ENCODE data around the gene TBC1D7.

TBC1D7 gene

DNA sequence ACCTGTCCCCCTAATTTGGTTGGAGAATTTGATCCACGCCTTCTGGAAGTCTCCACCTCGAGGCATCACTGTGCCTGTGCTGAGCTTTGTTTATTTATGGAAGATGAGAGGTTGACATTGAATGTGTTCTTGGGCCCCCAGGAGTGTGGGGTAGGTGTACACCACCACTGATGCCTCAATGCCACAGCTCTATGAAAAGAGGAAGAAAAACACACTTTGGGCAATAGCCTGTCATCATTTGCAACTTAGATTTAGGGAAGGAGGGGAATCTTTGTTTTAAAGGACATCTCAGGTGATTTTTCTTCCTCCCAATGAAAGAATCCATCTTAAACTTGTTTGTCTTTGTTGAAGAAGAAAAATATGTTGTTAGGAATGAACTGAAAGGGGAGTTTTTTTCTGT lies 42.6 kb downstream of the TBC1D7 start:
- H3K9me3 ChIP-seq (ENCODE audit: severe bottlenecking): no peaks in the 10 kb centered on the region
- no peak overlapping the region for H3K4me3 ChIP-seq (ENCODE audit: severe bottlenecking)
- H3K36me3 ChIP-seq (ENCODE audit: low read depth): no peaks in the 10 kb centered on the region
- H3K4me1 ChIP-seq (ENCODE audit: insufficient read depth, poor library complexity, severe bottlenecking): no peaks in the 10 kb centered on the region
- TF ChIP-seq CTCF (IDR thresholded peaks at IDR 0.05; ENCODE audit: poor library complexity, severe bottlenecking): no peak
- no peaks in the 10 kb centered on the region for H3K27me3 ChIP-seq (ENCODE audit: insufficient read depth, poor library complexity, severe bottlenecking)
- H3K27ac ChIP-seq (ENCODE audit: poor library complexity, severe bottlenecking): no peak overlapping the region
- ATAC-seq (ENCODE audit: low read depth) (no peak), DNase-seq (ENCODE audit: low spot score) (no peak)

GRCh38 chr6:13284646-13285045 lies 43.7 kb downstream of the TBC1D7 start:
- ATAC-seq (ENCODE audit: low read depth) (no peak), DNase-seq (ENCODE audit: low spot score) (no peak)
- H3K4me1 ChIP-seq (ENCODE audit: insufficient read depth, poor library complexity, severe bottlenecking): no peaks in the 10 kb centered on the region
- no peaks in the 10 kb centered on the region for H3K9me3 ChIP-seq (ENCODE audit: severe bottlenecking)
- TF ChIP-seq CTCF (IDR thresholded peaks at IDR 0.05; ENCODE audit: poor library complexity, severe bottlenecking): no peak
- no peaks in the 10 kb centered on the region for H3K27me3 ChIP-seq (ENCODE audit: insufficient read depth, poor library complexity, severe bottlenecking)
- no peaks in the 10 kb centered on the region for H3K36me3 ChIP-seq (ENCODE audit: low read depth)
- no peak overlapping the region for H3K4me3 ChIP-seq (ENCODE audit: severe bottlenecking)
- H3K27ac ChIP-seq (ENCODE audit: poor library complexity, severe bottlenecking): no peak overlapping the region

DNA sequence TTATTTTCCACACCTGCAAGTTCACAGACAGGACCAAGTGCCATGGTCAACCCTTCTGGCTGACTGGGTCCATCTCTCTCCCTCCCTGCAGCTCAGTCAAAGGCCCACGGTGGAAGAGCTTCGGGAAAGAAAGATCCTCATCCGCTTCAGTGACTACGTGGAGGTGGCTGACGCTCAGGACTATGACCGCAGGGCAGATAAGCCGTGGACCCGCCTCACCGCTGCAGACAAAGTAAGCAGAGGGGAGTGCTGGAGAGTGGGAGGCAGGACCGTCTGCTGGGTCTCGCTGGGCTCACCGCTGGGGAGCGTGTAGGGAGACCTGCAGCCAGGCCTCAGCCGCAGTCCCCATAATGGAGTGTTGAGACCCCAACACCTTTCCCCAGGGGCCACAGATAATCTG lies 45.0 kb downstream of the TBC1D7 start:
- ATAC-seq (ENCODE audit: low read depth): no peak
- no peaks in the 10 kb centered on the region for H3K36me3 ChIP-seq (ENCODE audit: low read depth)
- no peaks in the 10 kb centered on the region for H3K4me1 ChIP-seq (ENCODE audit: insufficient read depth, poor library complexity, severe bottlenecking)
- no peak overlapping the region for H3K4me3 ChIP-seq (ENCODE audit: severe bottlenecking)
- no peak for TF ChIP-seq CTCF (IDR thresholded peaks at IDR 0.05; ENCODE audit: poor library complexity, severe bottlenecking)
- no peak for DNase-seq (ENCODE audit: low spot score)
- H3K27ac ChIP-seq (ENCODE audit: poor library complexity, severe bottlenecking): no peak overlapping the region
- H3K9me3 ChIP-seq (ENCODE audit: severe bottlenecking): no peaks in the 10 kb centered on the region
- H3K27me3 ChIP-seq (ENCODE audit: insufficient read depth, poor library complexity, severe bottlenecking): no peaks in the 10 kb centered on the region

GRCh38 chr6:13282393-13283069 lies 45.8 kb downstream of the TBC1D7 start:
- Histone ChIP-seq H3K27me3 (ENCODE audit: insufficient read depth, poor library complexity, severe bottlenecking) (no peaks in the 10 kb centered on the region), H3K36me3 (ENCODE audit: low read depth) (no peaks in the 10 kb centered on the region)

More at GRCh38 chr6:13282393-13283069, 45.8 kb downstream of the TBC1D7 start:
- Histone ChIP-seq H3K4me3 (ENCODE audit: severe bottlenecking) (no peak overlapping the region), H3K27ac (ENCODE audit: poor library complexity, severe bottlenecking) (no peak overlapping the region), H3K9me3 (ENCODE audit: severe bottlenecking) (no peaks in the 10 kb centered on the region), H3K4me1 (ENCODE audit: insufficient read depth, poor library complexity, severe bottlenecking) (no peaks in the 10 kb centered on the region)
- no peak for TF ChIP-seq CTCF (IDR thresholded peaks at IDR 0.05; ENCODE audit: poor library complexity, severe bottlenecking)
- ATAC-seq (ENCODE audit: low read depth) (no peak), DNase-seq (ENCODE audit: low spot score) (no peak)
